Ascending aorta (tissue), 2 donors: ENCODE data around the gene MAPK6. TPM values are rescaled to one million over a fixed set of nuclear protein-coding genes. Genes with fewer than 3 reads are reported as not detected.
A peak's percentile ranks its signal among the peaks of the same experiment; 100 is the strongest.

Source experiments
- DNase-seq, 2 donors: peaks; one replicate each; pipeline ENCODE4 v3.0.0-alpha.2; 2019; ENCODE audit warnings: low spot score in 2 of 2
- H3K27ac ChIP-seq, 2 donors: fragments of 200-600 bp; sonication (generic); one replicate each; pipeline ENCODE4 v1.5.1; 2016 to 2017; ENCODE audit warnings: mild to moderate bottlenecking in 1 of 2
- H3K27me3 ChIP-seq: fragments of 200-600 bp; sonication (generic); one replicate; pipeline ENCODE4 v1.5.1; 2017
- H3K36me3 ChIP-seq, 2 donors: fragments of 200-600 bp; sonication (generic); one replicate each; pipeline ENCODE4 v1.5.1; 2016
- H3K4me1 ChIP-seq, 2 donors: fragments of 200-600 bp; sonication (generic); one replicate each; pipeline ENCODE4 v1.5.1; 2016 to 2017; ENCODE audit warnings: mild to moderate bottlenecking in 1 of 2
- H3K4me3 ChIP-seq, 2 donors: fragments of 200-600 bp; sonication (generic); one replicate each; pipeline ENCODE4 v1.5.1; 2016 to 2017; ENCODE audit warnings: mild to moderate bottlenecking in 1 of 2
- H3K9me3 ChIP-seq, 2 donors: fragments of 200-600 bp; sonication (generic); one replicate each; pipeline ENCODE4 v1.5.1; 2016
- intact Hi-C: fragments of 100-400 bp; cut with DNase I; formaldehyde crosslinking; loops from one replicate; pipeline ENCODE4 v1.15.1; 2023
- total RNA-seq: library from RNA; depleted of rRNA; stranded (reverse); fragments of >200 nt; gene quantifications from one replicate; pipeline ENCODE4 v1.1.0, GENCODE V29; 2016
- TF ChIP-seq, protein P1 (sequence below), 3 experiments: fragments of 200-600 bp in 2 of 3; fragments of 450-650 bp in 1 of 3; sonication (generic) in 2 of 3; IDR thresholded peaks; one replicate each; pipeline ENCODE4 v1.5.1; 2016 to 2019; ENCODE audit warnings: antibody characterized with exemption in 3 of 3, mild to moderate bottlenecking in 1 of 3, moderate library complexity in 1 of 3

Gene MAPK6
- total RNA-seq, result 32.1 TPM

GRCh38 chr15:52018693-52019393 is at the start of gene MAPK6:
Gene MAPK6, plus strand, starts transcription at chr15:52019219. Its CDS starts 27,242 bp downstream, at chr15:52046461.
- Histone ChIP-seq H3K36me3 (no peaks in the 10 kb centered on the region), H3K4me3 (peak within 1 kb of the TSS; percentile 71 to 82), H3K27ac (peak within 1 kb of the TSS; percentile 88 to 92), H3K4me1 (peaks cover 5 to 13% of the 10 kb centered on the region in 2 donors), H3K9me3 (no peaks in the 10 kb centered on the region), H3K27me3 (no peaks in the 10 kb centered on the region)
- TF ChIP-seq, protein P1, sequence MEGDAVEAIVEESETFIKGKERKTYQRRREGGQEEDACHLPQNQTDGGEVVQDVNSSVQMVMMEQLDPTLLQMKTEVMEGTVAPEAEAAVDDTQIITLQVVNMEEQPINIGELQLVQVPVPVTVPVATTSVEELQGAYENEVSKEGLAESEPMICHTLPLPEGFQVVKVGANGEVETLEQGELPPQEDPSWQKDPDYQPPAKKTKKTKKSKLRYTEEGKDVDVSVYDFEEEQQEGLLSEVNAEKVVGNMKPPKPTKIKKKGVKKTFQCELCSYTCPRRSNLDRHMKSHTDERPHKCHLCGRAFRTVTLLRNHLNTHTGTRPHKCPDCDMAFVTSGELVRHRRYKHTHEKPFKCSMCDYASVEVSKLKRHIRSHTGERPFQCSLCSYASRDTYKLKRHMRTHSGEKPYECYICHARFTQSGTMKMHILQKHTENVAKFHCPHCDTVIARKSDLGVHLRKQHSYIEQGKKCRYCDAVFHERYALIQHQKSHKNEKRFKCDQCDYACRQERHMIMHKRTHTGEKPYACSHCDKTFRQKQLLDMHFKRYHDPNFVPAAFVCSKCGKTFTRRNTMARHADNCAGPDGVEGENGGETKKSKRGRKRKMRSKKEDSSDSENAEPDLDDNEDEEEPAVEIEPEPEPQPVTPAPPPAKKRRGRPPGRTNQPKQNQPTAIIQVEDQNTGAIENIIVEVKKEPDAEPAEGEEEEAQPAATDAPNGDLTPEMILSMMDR (IDR thresholded peaks at IDR 0.05), result no peak
- intact Hi-C loops, result loop anchor here (1.0 to 5.0 kb wide), 4 partner anchors 48 to 660 kb away; partner anchors contain the start of genes ATOSA and LEO1
- DNase-seq, result peak; percentile 78 to 97

DNA sequence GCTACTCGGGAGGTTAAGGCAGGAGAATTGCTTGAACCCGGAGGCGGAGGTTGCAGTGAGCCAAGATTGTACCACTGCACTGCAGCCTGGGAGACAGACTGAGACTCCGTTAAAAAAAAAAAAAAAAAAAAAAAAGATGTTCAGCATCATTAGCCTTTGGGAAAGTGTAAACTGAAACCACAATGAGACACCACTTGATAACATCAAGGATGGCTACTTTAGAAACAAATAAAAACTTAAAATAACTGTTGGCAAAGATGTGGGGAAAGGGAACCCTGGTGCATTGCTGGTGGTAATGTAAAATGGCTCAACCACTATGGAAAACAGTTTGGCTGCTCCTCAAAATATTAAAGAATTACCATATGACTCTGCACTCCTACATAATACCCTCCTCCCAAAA is 49.3 kb upstream of the MAPK6 start:
- H3K4me3 ChIP-seq, result no peak overlapping the region

DNA sequence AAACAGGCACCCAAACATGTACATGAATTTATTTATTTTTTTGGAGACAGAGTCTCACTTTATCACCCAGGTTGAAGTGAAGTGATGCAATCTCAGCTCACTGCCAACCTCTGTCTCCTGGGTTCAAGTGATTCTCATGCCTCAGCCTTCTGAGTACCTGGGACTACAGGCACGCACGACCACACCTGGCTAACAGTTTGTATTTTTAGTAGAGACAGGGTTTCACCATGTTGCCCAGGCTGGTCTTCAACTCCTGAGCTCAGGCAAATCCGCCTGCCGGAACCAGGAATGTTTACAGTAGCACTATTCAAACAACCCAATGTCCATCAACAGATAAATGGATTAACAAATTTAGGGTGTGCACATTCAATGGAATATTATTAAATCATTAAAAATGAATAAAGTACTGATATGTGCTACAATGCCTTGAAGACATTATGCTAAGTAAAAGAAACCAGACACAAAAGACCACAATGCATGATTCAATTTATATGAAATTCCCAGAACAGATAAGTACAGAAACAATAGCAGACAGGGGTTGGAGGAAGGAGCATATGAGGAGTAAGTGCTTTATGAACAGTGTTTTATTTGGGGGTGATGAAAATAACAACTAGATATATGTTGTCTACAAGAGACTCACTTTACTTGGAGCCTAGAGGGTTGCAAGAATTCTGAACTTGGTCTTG is 48.7 kb upstream of the MAPK6 start:
- Histone ChIP-seq H3K9me3 (peaks cover 0 to 11% of the 10 kb centered on the region in 2 donors), H3K4me3 (peak overlapping the region in 1 of 2 donors; percentile 84), H3K27ac (no peak overlapping the region), H3K27me3 (no peaks in the 10 kb centered on the region), H3K4me1 (peaks cover 0 to 5% of the 10 kb centered on the region in 2 donors), H3K36me3 (no peaks in the 10 kb centered on the region)
- TF ChIP-seq, protein P1 (IDR thresholded peaks at IDR 0.05), result no peak
- intact Hi-C loops, result loop anchor here (5.0 to 10.0 kb wide), 2 partner anchors 107 to 175 kb away; no protein-coding TSS in a partner anchor
- DNase-seq, result no peak

More for the DNA sequence above, 49.3 kb upstream of the MAPK6 start:
- intact Hi-C loops, result loop anchor here (5.0 to 10.0 kb wide), 2 partner anchors 108 to 175 kb away; no protein-coding TSS in a partner anchor
- no peak for DNase-seq
- TF ChIP-seq, protein P1 (IDR thresholded peaks at IDR 0.05), result no peak
- Histone ChIP-seq H3K4me1 (peaks cover 0 to 5% of the 10 kb centered on the region in 2 donors), H3K27ac (no peak overlapping the region), H3K27me3 (no peaks in the 10 kb centered on the region), H3K36me3 (peaks cover 0 to under 1% of the 10 kb centered on the region in 2 donors), H3K9me3 (peaks cover 0 to 11% of the 10 kb centered on the region in 2 donors)

GRCh38 chr15:51971032-51971374 is 48.0 kb upstream of the MAPK6 start:
- Histone ChIP-seq H3K4me3 (peak overlapping the region; percentile 69 to 84), H3K27me3 (no peaks in the 10 kb centered on the region), H3K27ac (peak overlapping the region; percentile 78 to 90), H3K9me3 (peaks cover 0 to 11% of the 10 kb centered on the region in 2 donors), H3K36me3 (no peaks in the 10 kb centered on the region), H3K4me1 (peaks cover 0 to 5% of the 10 kb centered on the region in 2 donors)
- TF ChIP-seq, protein P1 (IDR thresholded peaks at IDR 0.05), result no peak
- intact Hi-C loops, result loop anchor here (1.0 to 10.0 kb wide), 3 partner anchors 48 to 174 kb away; partner anchors contain the start of gene MAPK6
- DNase-seq, result no peak

- TF ChIP-seq, protein P1 (IDR thresholded peaks at IDR 0.05), result peak in 2 of 3 experiments; percentile 48 to 56
- intact Hi-C loops, result loop anchor here (1.0 to 10.0 kb wide), 3 partner anchors 48 to 173 kb away; partner anchors contain the start of gene MAPK6
- no peaks in the 10 kb centered on the region for H3K36me3 ChIP-seq
Measured at GRCh38 chr15:51971375-51972133, 47.5 kb upstream of the MAPK6 start, which contains the start of gene LEO1. Gene LEO1, minus strand, starts transcription at chr15:51971778. Its CDS starts 33 bp downstream, at chr15:51971745.

More at GRCh38 chr15:51971375-51972133, 47.5 kb upstream of the MAPK6 start, which contains the start of gene LEO1:
- H3K4me3 ChIP-seq, result peak within 1 kb of the TSS; percentile 69 to 84
- peaks cover 0 to 11% of the 10 kb centered on the region in 2 donors for H3K9me3 ChIP-seq
- peaks cover 0 to 5% of the 10 kb centered on the region in 2 donors for H3K4me1 ChIP-seq
- peak; percentile 63 to 95 for DNase-seq
- peak within 1 kb of the TSS; percentile 78 to 90 for H3K27ac ChIP-seq
- H3K27me3 ChIP-seq, result no peaks in the 10 kb centered on the region
